SK-N-SH treated with all-trans-retinoic acid at 6 μM for 48 hours (cell line): ENCODE results near the gene KCNH1.

Experiments used
- ATAC-seq: fragments of 200-7000 bp; cut with Tn5 transposase; 3 replicates; pipeline ENCODE4 v1.9.1; 2020; ENCODE audit warnings: mild to moderate bottlenecking, moderate library complexity
- ARNTL ChIP-seq: fragments of 450-650 bp; formaldehyde crosslinking; IDR thresholded peaks from 2 replicates; pipeline ENCODE4 v1.5.0; 2020; ENCODE audit warnings: low read depth, mild to moderate bottlenecking, moderate library complexity, borderline replicate concordance
- BACH2 ChIP-seq: fragments of 250-450 bp; sonication (Bioruptor Pico); IDR thresholded peaks from 2 replicates; pipeline ENCODE4 v1.9.0; 2021; ENCODE audit warnings: mild to moderate bottlenecking, borderline replicate concordance
- CSDC2 ChIP-seq: fragments of 250-450 bp; sonication (Bioruptor Pico); IDR thresholded peaks from 2 replicates; pipeline ENCODE4 v1.5.0; 2020; ENCODE audit warnings: mild to moderate bottlenecking, moderate library complexity
- ESRRG ChIP-seq: fragments of 250-450 bp; sonication (Bioruptor Pico); IDR thresholded peaks from 2 replicates; pipeline ENCODE4 v1.6.1; 2021; ENCODE audit warnings: mild to moderate bottlenecking
- GLIS3 ChIP-seq: fragments of 250-450 bp; sonication (Bioruptor Pico); IDR thresholded peaks from 2 replicates; pipeline ENCODE4 v1.5.0; 2020; ENCODE audit warnings: mild to moderate bottlenecking, moderate library complexity
- ISL1 ChIP-seq: fragments of 250-450 bp; sonication (Bioruptor Pico); IDR thresholded peaks from 2 replicates; pipeline ENCODE4 v2.1.2; 2022; ENCODE audit warnings: mild to moderate bottlenecking, moderate library complexity
- OSR1 ChIP-seq: fragments of 250-450 bp; sonication (Bioruptor Pico); IDR thresholded peaks from 2 replicates; pipeline ENCODE4 v1.8.0; 2022; ENCODE audit warnings: moderate library complexity, mild to moderate bottlenecking, inconsistent platforms
- PPARA ChIP-seq: fragments of 250-450 bp; sonication (Bioruptor Pico); IDR thresholded peaks from 2 replicates; pipeline ENCODE4 v1.5.0; 2020; ENCODE audit warnings: mild to moderate bottlenecking, borderline replicate concordance
- RARB ChIP-seq: fragments of 250-450 bp; sonication (Bioruptor Pico); IDR thresholded peaks from 2 replicates; pipeline ENCODE4 v1.8.0; 2021; ENCODE audit warnings: mild to moderate bottlenecking, moderate library complexity
- SNAI2 ChIP-seq: fragments of 250-450 bp; sonication (Bioruptor Pico); IDR thresholded peaks from 2 replicates; pipeline ENCODE4 v1.5.0; 2020; ENCODE audit warnings: mild to moderate bottlenecking, moderate library complexity
- TCF4 ChIP-seq: fragments of 250-450 bp; sonication (Bioruptor Pico); IDR thresholded peaks from 2 replicates; pipeline ENCODE4 v1.8.0; 2021; ENCODE audit warnings: mild to moderate bottlenecking, moderate library complexity, borderline replicate concordance
- TOX ChIP-seq: fragments of 250-450 bp; sonication (Bioruptor Pico); IDR thresholded peaks from 2 replicates; pipeline ENCODE4 v1.8.0; 2021; ENCODE audit warnings: mild to moderate bottlenecking, moderate library complexity, borderline replicate concordance
- ZC3H10 ChIP-seq: fragments of 250-450 bp; sonication (Bioruptor Pico); IDR thresholded peaks from 2 replicates; pipeline ENCODE4 v1.5.1; 2021; ENCODE audit warnings: mild to moderate bottlenecking, moderate library complexity
- ZFP30 ChIP-seq: fragments of 450-650 bp; formaldehyde crosslinking; IDR thresholded peaks from 2 replicates; pipeline ENCODE4 v1.5.0; 2022; ENCODE audit warnings: mild to moderate bottlenecking, moderate library complexity
- ZNF565 ChIP-seq: fragments of 450-650 bp; formaldehyde crosslinking; conservative IDR thresholded peaks from 2 replicates; pipeline ENCODE4 v1.5.0; 2020; ENCODE audit warnings: low read depth, mild to moderate bottlenecking, moderate library complexity
- ZNF70 ChIP-seq: fragments of 450-650 bp; formaldehyde crosslinking; IDR thresholded peaks from 2 replicates; pipeline ENCODE4 v1.5.0; 2020; ENCODE audit warnings: mild to moderate bottlenecking, moderate library complexity
- TF ChIP-seq, protein P1 (sequence below): fragments of 250-450 bp; sonication (Bioruptor Pico); IDR thresholded peaks from 2 replicates; pipeline ENCODE4 v1.5.0; 2020; ENCODE audit warnings: mild to moderate bottlenecking, moderate library complexity
- TF ChIP-seq, protein P2 (sequence below): fragments of 250-450 bp; sonication (Bioruptor Pico); IDR thresholded peaks from 2 replicates; pipeline ENCODE4 v1.8.0; 2021; ENCODE audit warnings: low read depth, mild to moderate bottlenecking, moderate library complexity, borderline replicate concordance
- TF ChIP-seq, protein P3 (sequence below): fragments of 250-450 bp; sonication (Bioruptor Pico); IDR thresholded peaks from 2 replicates; pipeline ENCODE4 v1.5.1; 2021; ENCODE audit warnings: mild to moderate bottlenecking, moderate library complexity
- TF ChIP-seq, protein P4 (sequence below): fragments of 250-450 bp; sonication (Bioruptor Pico); IDR thresholded peaks from 2 replicates; pipeline ENCODE4 v1.8.0; 2020; ENCODE audit warnings: mild to moderate bottlenecking, moderate library complexity, borderline replicate concordance
- TF ChIP-seq, protein P5 (sequence below): fragments of 250-450 bp; sonication (Bioruptor Pico); IDR thresholded peaks from 2 replicates; pipeline ENCODE4 v1.5.1; 2020; ENCODE audit warnings: low read depth, mild to moderate bottlenecking, moderate library complexity

The KCNH1 gene

DNA sequence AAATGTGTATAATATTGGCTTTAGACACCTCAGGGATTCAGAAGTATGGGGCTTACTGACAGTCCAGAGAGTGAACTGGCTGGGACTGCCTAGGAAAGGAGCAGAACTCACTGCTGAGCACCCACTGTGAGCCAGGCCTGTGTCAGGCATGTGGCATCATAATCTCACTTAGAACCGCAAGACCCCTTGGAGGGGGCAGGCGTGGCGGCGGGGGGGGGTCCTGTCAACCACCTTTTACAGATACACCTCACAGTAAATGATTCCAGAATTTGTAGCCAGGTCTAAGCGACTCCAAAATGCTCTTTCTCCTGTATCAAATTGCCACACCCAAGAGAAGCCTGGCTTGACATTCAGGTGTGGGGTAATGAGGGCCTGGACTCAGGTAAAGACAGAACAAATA is 235.5 kb downstream of the KCNH1 start:
- ATAC-seq, result no peak
- TF ChIP-seq ISL1, result no peak
- no peak for TF ChIP-seq BACH2 (CRISPR knock-in tag)
- no peak for TF ChIP-seq ZNF70 (CRISPR knock-in tag)
- TF ChIP-seq SNAI2 (CRISPR knock-in tag), result no peak
- TF ChIP-seq ZC3H10 (CRISPR knock-in tag), result no peak
- TF ChIP-seq ZFP30 (CRISPR knock-in tag), result no peak
- TF ChIP-seq TOX (CRISPR knock-in tag), result no peak
- no peak for TF ChIP-seq RARB (CRISPR knock-in tag)
- TF ChIP-seq, protein P1, sequence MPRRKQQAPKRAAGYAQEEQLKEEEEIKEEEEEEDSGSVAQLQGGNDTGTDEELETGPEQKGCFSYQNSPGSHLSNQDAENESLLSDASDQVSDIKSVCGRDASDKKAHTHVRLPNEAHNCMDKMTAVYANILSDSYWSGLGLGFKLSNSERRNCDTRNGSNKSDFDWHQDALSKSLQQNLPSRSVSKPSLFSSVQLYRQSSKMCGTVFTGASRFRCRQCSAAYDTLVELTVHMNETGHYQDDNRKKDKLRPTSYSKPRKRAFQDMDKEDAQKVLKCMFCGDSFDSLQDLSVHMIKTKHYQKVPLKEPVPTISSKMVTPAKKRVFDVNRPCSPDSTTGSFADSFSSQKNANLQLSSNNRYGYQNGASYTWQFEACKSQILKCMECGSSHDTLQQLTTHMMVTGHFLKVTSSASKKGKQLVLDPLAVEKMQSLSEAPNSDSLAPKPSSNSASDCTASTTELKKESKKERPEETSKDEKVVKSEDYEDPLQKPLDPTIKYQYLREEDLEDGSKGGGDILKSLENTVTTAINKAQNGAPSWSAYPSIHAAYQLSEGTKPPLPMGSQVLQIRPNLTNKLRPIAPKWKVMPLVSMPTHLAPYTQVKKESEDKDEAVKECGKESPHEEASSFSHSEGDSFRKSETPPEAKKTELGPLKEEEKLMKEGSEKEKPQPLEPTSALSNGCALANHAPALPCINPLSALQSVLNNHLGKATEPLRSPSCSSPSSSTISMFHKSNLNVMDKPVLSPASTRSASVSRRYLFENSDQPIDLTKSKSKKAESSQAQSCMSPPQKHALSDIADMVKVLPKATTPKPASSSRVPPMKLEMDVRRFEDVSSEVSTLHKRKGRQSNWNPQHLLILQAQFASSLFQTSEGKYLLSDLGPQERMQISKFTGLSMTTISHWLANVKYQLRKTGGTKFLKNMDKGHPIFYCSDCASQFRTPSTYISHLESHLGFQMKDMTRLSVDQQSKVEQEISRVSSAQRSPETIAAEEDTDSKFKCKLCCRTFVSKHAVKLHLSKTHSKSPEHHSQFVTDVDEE, result no peak
- no peak for TF ChIP-seq PPARA (CRISPR knock-in tag)
- TF ChIP-seq, protein P2, sequence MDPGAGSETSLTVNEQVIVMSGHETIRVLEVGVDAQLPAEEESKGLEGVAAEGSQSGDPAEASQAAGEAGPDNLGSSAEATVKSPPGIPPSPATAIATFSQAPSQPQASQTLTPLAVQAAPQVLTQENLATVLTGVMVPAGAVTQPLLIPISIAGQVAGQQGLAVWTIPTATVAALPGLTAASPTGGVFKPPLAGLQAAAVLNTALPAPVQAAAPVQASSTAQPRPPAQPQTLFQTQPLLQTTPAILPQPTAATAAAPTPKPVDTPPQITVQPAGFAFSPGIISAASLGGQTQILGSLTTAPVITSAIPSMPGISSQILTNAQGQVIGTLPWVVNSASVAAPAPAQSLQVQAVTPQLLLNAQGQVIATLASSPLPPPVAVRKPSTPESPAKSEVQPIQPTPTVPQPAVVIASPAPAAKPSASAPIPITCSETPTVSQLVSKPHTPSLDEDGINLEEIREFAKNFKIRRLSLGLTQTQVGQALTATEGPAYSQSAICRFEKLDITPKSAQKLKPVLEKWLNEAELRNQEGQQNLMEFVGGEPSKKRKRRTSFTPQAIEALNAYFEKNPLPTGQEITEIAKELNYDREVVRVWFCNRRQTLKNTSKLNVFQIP, result no peak
- TF ChIP-seq, protein P3, sequence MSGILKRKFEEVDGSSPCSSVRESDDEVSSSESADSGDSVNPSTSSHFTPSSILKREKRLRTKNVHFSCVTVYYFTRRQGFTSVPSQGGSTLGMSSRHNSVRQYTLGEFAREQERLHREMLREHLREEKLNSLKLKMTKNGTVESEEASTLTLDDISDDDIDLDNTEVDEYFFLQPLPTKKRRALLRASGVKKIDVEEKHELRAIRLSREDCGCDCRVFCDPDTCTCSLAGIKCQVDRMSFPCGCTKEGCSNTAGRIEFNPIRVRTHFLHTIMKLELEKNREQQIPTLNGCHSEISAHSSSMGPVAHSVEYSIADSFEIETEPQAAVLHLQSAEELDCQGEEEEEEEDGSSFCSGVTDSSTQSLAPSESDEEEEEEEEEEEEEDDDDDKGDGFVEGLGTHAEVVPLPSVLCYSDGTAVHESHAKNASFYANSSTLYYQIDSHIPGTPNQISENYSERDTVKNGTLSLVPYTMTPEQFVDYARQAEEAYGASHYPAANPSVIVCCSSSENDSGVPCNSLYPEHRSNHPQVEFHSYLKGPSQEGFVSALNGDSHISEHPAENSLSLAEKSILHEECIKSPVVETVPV, result no peak
- TF ChIP-seq TCF4 (CRISPR knock-in tag), result no peak
- no peak for TF ChIP-seq GLIS3 (CRISPR knock-in tag)
- TF ChIP-seq, protein P4, sequence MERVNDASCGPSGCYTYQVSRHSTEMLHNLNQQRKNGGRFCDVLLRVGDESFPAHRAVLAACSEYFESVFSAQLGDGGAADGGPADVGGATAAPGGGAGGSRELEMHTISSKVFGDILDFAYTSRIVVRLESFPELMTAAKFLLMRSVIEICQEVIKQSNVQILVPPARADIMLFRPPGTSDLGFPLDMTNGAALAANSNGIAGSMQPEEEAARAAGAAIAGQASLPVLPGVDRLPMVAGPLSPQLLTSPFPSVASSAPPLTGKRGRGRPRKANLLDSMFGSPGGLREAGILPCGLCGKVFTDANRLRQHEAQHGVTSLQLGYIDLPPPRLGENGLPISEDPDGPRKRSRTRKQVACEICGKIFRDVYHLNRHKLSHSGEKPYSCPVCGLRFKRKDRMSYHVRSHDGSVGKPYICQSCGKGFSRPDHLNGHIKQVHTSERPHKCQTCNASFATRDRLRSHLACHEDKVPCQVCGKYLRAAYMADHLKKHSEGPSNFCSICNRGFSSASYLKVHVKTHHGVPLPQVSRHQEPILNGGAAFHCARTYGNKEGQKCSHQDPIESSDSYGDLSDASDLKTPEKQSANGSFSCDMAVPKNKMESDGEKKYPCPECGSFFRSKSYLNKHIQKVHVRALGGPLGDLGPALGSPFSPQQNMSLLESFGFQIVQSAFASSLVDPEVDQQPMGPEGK (CRISPR knock-in tag), result no peak
- no peak for TF ChIP-seq CSDC2
- no peak for TF ChIP-seq OSR1
- TF ChIP-seq ESRRG, result no peak
- TF ChIP-seq, protein P5, sequence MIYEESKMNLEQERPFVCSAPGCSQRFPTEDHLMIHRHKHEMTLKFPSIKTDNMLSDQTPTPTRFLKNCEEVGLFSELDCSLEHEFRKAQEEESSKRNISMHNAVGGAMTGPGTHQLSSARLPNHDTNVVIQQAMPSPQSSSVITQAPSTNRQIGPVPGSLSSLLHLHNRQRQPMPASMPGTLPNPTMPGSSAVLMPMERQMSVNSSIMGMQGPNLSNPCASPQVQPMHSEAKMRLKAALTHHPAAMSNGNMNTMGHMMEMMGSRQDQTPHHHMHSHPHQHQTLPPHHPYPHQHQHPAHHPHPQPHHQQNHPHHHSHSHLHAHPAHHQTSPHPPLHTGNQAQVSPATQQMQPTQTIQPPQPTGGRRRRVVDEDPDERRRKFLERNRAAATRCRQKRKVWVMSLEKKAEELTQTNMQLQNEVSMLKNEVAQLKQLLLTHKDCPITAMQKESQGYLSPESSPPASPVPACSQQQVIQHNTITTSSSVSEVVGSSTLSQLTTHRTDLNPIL (CRISPR knock-in tag), result no peak

DNA sequence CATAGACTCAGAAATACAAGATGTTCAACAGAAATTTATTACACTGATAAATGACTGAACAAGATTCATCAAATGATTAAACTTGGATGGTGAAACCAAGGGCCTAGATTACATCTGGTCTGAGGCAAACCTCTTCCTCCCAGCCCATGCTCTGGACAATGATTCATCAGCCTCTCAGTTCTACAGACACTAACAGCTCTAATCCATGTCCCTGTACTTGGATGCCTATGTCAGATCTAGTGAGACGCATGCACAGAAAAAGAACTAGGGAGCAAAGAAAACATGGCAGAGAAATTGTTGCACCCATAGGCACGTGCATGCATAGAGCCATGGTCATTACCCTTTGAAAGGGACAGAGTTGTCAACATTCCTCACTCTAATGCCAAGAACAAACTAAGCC is 250.1 kb downstream of the KCNH1 start:
- TF ChIP-seq ARNTL (no peak), CSDC2 (no peak), GLIS3 (CRISPR knock-in tag) (no peak), SNAI2 (CRISPR knock-in tag) (no peak), TOX (CRISPR knock-in tag) (no peak), OSR1 (no peak), ZNF70 (CRISPR knock-in tag) (no peak), ISL1 (no peak), TCF4 (CRISPR knock-in tag) (no peak), ZNF565 (CRISPR knock-in tag) (no peak), BACH2 (CRISPR knock-in tag) (no peak)
- TF ChIP-seq, protein P3, result no peak
- TF ChIP-seq, protein P1, result no peak
- TF ChIP-seq, protein P4 (CRISPR knock-in tag), result no peak

More for the DNA sequence above, 250.1 kb downstream of the KCNH1 start:
- ATAC-seq, result no peak
